ENCODE measurements around the gene OLA1.

OLA1 gene

DNA sequence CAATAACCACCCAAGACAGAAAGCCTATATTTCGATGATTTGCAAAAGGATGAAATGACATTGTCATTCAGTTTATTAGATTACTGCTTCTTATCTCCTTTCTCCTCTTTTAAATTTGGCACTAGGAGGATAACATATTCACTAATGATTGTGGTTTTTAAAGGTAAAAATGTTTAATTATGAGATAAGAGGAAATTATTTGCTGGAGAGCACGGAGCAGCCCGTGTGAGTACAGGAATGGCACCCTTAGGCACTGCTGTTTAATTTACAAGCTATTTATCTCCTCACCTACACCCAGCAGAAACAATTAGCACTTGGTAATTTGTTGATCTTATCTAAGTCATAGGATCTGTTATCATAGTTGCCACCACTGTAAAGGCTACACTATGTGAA lies 195.8 kb downstream of the OLA1 start:
- TF ChIP-seq, protein P1, sequence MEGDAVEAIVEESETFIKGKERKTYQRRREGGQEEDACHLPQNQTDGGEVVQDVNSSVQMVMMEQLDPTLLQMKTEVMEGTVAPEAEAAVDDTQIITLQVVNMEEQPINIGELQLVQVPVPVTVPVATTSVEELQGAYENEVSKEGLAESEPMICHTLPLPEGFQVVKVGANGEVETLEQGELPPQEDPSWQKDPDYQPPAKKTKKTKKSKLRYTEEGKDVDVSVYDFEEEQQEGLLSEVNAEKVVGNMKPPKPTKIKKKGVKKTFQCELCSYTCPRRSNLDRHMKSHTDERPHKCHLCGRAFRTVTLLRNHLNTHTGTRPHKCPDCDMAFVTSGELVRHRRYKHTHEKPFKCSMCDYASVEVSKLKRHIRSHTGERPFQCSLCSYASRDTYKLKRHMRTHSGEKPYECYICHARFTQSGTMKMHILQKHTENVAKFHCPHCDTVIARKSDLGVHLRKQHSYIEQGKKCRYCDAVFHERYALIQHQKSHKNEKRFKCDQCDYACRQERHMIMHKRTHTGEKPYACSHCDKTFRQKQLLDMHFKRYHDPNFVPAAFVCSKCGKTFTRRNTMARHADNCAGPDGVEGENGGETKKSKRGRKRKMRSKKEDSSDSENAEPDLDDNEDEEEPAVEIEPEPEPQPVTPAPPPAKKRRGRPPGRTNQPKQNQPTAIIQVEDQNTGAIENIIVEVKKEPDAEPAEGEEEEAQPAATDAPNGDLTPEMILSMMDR (IDR thresholded peaks at IDR 0.05; ENCODE audit: insufficient read depth, low read depth, low read length, missing control alignments): no peak
- no peak for DNase-seq (ENCODE audit: low read depth)
- no peak overlapping the region for H3K4me3 ChIP-seq (ENCODE audit: low read depth, low read length)

DNA sequence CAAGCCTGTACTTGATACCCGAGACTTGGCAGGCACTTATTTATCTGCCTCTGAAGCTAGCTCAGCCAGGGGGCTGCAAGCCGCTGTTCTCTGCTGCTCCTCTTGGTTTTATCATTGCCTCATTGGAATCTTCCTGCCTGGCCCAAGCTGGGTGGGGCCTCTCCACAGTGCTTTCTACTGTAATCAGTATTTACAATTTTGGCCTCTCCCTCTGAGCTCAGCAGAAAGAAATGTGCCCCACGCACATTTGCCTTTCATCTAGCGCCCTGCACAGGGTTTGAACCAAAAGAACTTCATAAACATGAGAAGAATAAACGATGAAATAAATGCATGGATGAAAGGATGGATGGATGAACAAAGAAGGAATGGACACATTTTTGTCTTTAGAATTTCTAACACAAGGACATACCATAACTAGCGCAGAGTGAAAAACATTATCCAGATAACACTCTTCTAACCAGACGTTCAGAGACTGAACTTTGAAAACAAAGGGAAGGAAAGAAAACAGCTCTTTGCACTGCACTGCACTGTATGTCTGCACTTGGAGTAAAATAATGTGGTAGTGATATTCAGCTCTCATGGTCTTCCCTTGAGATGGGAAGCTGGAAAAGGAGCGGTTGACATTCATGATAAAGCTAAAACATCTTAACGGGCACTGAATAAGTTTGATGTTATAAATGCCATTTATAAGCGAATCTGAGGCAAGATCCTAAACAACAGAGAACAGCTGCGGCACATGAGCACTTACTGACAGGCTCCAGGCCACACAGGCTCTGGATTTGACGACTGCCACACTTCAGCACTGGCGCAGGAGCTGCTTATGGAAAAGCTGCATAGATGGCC lies 196.4 kb downstream of the OLA1 start:
- H3K4me3 ChIP-seq (ENCODE audit: low read depth, low read length): no peak overlapping the region
- TF ChIP-seq, protein P1 (IDR thresholded peaks at IDR 0.05; ENCODE audit: insufficient read depth, low read depth, low read length, missing control alignments): no peak
- DNase-seq (ENCODE audit: low read depth): no peak

DNA sequence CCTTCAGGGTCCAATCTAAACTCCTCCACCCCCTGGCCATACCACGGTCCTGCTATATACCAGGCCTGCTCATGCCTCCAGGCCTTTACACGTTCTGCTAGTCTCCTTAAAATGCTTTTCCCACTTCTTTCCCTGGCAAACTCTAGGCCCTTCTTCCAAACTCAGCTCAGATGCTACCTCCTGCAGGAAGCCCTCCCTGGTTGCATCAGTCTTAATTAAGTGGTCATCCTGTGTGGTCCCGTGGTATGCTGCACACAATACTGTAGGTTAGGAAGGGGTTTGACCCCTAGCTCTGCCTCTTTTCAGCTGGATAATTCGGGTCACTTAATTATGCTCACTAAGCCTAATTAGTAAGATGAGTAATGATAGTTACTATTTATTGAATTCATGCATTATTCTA lies 197.3 kb downstream of the OLA1 start:
- TF ChIP-seq, protein P1 (IDR thresholded peaks at IDR 0.05; ENCODE audit: insufficient read depth, low read depth, low read length, missing control alignments): no peak
- H3K4me3 ChIP-seq (ENCODE audit: low read depth, low read length): no peak overlapping the region
- DNase-seq (ENCODE audit: low read depth): no peak

DNA sequence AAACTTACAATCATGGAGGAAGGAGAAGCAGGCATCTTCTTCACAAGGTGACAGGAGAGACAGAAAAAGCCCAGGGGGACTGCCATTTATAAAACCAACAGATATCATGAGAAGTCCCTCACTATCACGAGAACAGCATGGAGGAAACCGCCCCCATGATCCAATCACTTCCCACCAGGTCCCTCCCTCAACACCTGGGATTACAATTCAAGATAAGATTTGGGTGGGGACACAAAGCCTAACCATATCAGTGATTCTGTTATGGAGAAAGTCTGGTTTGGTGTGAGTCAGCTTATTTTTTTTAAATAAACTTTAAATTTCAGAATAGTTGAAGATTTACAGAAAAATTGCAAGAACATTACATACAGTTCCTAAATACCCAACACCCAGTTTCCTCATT lies 198.4 kb downstream of the OLA1 start:
- TF ChIP-seq, protein P1 (IDR thresholded peaks at IDR 0.05; ENCODE audit: insufficient read depth, low read depth, low read length, missing control alignments): no peak
- DNase-seq (ENCODE audit: low read depth): no peak

DNA sequence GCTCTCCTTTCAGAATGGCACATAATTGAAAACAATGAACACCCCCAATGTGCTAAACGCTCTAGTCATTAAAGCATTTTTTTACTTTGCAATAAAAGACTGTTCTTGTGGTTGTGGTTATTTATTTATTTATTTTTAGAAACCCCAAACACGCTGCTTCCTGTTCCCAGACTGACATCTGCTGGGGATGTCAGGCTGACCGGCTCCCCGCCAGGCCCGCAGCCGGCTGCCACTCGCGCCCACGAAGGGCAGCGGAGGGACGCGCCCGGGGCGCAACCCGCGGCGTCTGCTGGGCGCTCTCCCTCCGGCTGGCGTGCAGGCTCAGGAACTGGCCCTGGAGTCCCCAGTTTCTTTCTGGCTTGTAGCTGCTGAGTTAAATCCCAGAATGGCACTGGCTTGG lies 200.1 kb downstream of the OLA1 start:
- H3K4me3 ChIP-seq (ENCODE audit: low read depth, low read length): no peak overlapping the region
- TF ChIP-seq, protein P1 (IDR thresholded peaks at IDR 0.05; ENCODE audit: insufficient read depth, low read depth, low read length, missing control alignments): no peak
- DNase-seq (ENCODE audit: low read depth): peak; percentile 28

More for the DNA sequence above, 198.4 kb downstream of the OLA1 start:
- H3K4me3 ChIP-seq (ENCODE audit: low read depth, low read length): no peak overlapping the region

DNA sequence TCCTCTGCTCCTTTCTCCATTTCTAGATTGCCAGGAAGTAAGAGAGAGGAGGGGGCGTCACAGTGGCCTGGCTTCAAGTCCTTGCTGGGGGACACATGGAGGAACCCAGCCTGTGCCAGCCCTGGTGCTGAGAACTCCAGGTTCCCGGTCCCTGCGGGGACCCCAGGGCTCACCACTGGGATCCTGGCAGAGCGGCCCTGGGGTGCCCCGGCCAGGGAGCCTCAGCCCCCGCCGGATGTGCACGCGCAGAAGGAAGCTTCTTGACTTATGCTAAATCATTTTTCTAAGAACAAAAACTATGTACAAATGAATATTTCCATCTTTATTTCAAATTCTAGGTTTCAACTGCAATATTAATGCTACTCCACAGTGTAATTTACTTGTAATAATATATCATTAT lies 200.6 kb downstream of the OLA1 start:
- no peak overlapping the region for H3K4me3 ChIP-seq (ENCODE audit: low read depth, low read length)
- DNase-seq (ENCODE audit: low read depth): no peak
- TF ChIP-seq, protein P1 (IDR thresholded peaks at IDR 0.05; ENCODE audit: insufficient read depth, low read depth, low read length, missing control alignments): no peak

DNA sequence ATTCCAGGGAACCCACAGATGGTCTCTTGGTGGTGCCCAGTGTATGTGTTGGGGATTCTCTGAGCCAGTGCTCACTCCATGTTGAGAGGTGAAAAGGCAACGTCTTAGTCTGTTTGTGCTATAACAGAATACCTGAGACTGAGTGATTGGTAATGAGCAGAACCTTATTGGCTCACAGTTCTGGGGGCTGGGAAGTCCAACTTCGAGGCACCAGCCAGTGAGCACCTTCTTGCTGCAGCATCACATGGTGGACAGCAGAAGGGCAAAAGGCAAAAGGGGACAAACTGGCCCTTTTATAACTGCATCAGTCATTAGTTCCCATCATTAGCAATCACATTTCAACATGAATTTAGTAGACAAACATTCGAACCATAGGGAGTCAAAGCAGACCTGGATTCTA lies 202.2 kb downstream of the OLA1 start:
- TF ChIP-seq, protein P1 (IDR thresholded peaks at IDR 0.05; ENCODE audit: insufficient read depth, low read depth, low read length, missing control alignments): no peak
- no peak for DNase-seq (ENCODE audit: low read depth)
- H3K4me3 ChIP-seq (ENCODE audit: low read depth, low read length): no peak overlapping the region

Data from GM12865 (cell line).